Spleen (tissue), 11 donors: ENCODE data around the gene CPNE8. TPM values are rescaled to one million over a fixed set of nuclear protein-coding genes. Genes with fewer than 3 reads are reported as not detected.
A peak's percentile ranks its signal among the peaks of the same experiment; 100 is the strongest.

Experiments used
- DNase-seq: peaks from one replicate; pipeline ENCODE4 v3.0.0-alpha.2; 2020
- H3K27ac ChIP-seq, 8 donors: fragments of 200-600 bp; sonication (generic) in 7 of 8; 1 replicate in 4 of 8; 2 replicates in 4 of 8; pipeline versions ENCODE4 v1.5.0 to v1.8.0; 2016 to 2021; ENCODE audit warnings: inconsistent platforms in 4 of 8, mild to moderate bottlenecking in 4 of 8, moderate library complexity in 1 of 8
- H3K27me3 ChIP-seq, 7 donors: fragments of 200-600 bp; sonication (generic) in 6 of 7; replicated peaks in 1 of 7; 1 replicate in 4 of 7; 2 replicates in 3 of 7; pipeline versions ENCODE4 v1.5.0 to v1.8.0; 2016 to 2021; ENCODE audit warnings: inconsistent platforms in 3 of 7, mild to moderate bottlenecking in 1 of 7
- H3K36me3 ChIP-seq, 6 donors: fragments of 200-600 bp; sonication (generic) in 5 of 6; 1 replicate in 4 of 6; 2 replicates in 2 of 6; pipeline versions ENCODE4 v1.5.0 to v1.8.0; 2016 to 2021; ENCODE audit warnings: inconsistent platforms in 2 of 6
- H3K4me1 ChIP-seq, 6 donors: fragments of 200-600 bp; sonication (generic) in 5 of 6; 1 replicate in 3 of 6; 2 replicates in 3 of 6; pipeline versions ENCODE4 v1.5.0 to v1.8.0; 2016 to 2021; ENCODE audit warnings: inconsistent platforms in 3 of 6
- H3K4me3 ChIP-seq, 8 donors: fragments of 200-600 bp; sonication (generic) in 7 of 8; 1 replicate in 4 of 8; 2 replicates in 4 of 8; pipeline versions ENCODE4 v1.5.0 to v1.8.0; 2016 to 2021; ENCODE audit warnings: inconsistent platforms in 4 of 8, mild to moderate bottlenecking in 4 of 8, moderate library complexity in 2 of 8
- H3K9me3 ChIP-seq, 8 donors: fragments of 200-600 bp; sonication (generic) in 7 of 8; 1 replicate in 4 of 8; 2 replicates in 4 of 8; pipeline versions ENCODE4 v1.5.0 to v1.8.0; 2016 to 2021; ENCODE audit warnings: inconsistent platforms in 4 of 8
- CTCF ChIP-seq, 11 experiments: fragments of 200-600 bp in 7 of 11; fragments of 450-650 bp in 4 of 11; sonication (generic) in 4 of 11; IDR thresholded peaks in 8 of 11; conservative IDR thresholded peaks in 3 of 11; 1 replicate in 7 of 11; 2 replicates in 4 of 11; pipeline versions ENCODE4 v1.4.0 to v1.8.0; 2016 to 2021; ENCODE audit warnings: antibody characterized with exemption in 11 of 11, inconsistent platforms in 4 of 11, mild to moderate bottlenecking in 1 of 11
- POLR2A ChIP-seq, 3 donors: fragments of 450-650 bp; IDR thresholded peaks; one replicate each; pipeline ENCODE4 v1.5.1; 2017; ENCODE audit warnings: antibody characterized with exemption in 3 of 3, mild to moderate bottlenecking in 1 of 3
- POLR2AphosphoS5 ChIP-seq, 3 donors: sonication (generic); formaldehyde crosslinking; IDR thresholded peaks; one replicate each; pipeline ENCODE4 v1.5.1; 2017; ENCODE audit warnings: antibody characterized with exemption in 3 of 3
- WGBS, 5 donors: extraction: QIAGEN DNeasy Blood & Tissue Kit in 3 of 5; methylation state at CpG; one replicate each; pipeline versions ENCODE4 v1.1.5 to v1.1.7; 2013 to 2018; 5-methylcytosine and 5-hydroxymethylcytosine counted together
- intact Hi-C: fragments of 100-400 bp; cut with DNase I; formaldehyde crosslinking; loops from one replicate; pipeline ENCODE4 v1.15.0; 2023; ENCODE audit warnings: low total_unique reads
- polyA plus RNA-seq, 3 donors: library from polyadenylated mRNA; stranded (reverse); fragments of 200-250 nt; gene quantifications; one replicate each; pipeline ENCODE4 v1.2.1, GENCODE V29; 2013
- total RNA-seq, 7 donors: library from RNA; depleted of rRNA in 3 of 7; stranded (reverse); fragments of >200 nt in 3 of 7; fragmentation: NEBNext Ultra II Directional in 4 of 7; extraction: Animal tissue kit (Norgen Biotek cat#: 25700) in 4 of 7; gene quantifications; one replicate each; pipeline versions ENCODE4 v1.1.0 to v1.2.1, GENCODE V29; 2016 to 2021
- donor health status: healthy with polysubstance abuse.
- donor health status: DM: no; HTN: no; CAD: no; lungs with moderate emphysema.
- donor health status: DM: no; HTN: no; CAD: no.
- donor health status: Bipolar disorder and iron deficiency.
- donor health status: healthy.
- donor health status: DM: no; HTN: no; CAD: no.
- donor health status: DM: yes; HTN: yes; CAD: no.

CPNE8 gene
- total and polyA plus RNA-seq, 10 donors = 5.4 to 42.4 (median 30.2) TPM

GRCh38 chr12:38915429-38916182 lies 10.2 kb upstream of the CPNE8 start:
- no peak for TF ChIP-seq CTCF (IDR thresholded peaks at IDR 0.05 in 8 of 11, conservative IDR thresholded peaks at IDR 0.05 in 3 of 11)
- no peak for TF ChIP-seq POLR2AphosphoS5 (IDR thresholded peaks at IDR 0.05)
- TF ChIP-seq POLR2A (IDR thresholded peaks at IDR 0.05) = no peak

GRCh38 chr12:38912116-38912515 lies 6.7 kb upstream of the CPNE8 start:
- WGBS, 5 donors = 81 to 88% (median 85%) methylated on average over 5 of the region's 5 CpGs
- H3K4me1 ChIP-seq = peaks cover 0 to 6% (median 3%) of the 10 kb centered on the region in 6 donors
- no peaks in the 10 kb centered on the region for H3K36me3 ChIP-seq
- no peak overlapping the region for H3K27ac ChIP-seq
- H3K27me3 ChIP-seq = no peaks in the 10 kb centered on the region
- TF ChIP-seq CTCF (IDR thresholded peaks at IDR 0.05 in 8 of 11, conservative IDR thresholded peaks at IDR 0.05 in 3 of 11) = no peak
- TF ChIP-seq POLR2AphosphoS5 (IDR thresholded peaks at IDR 0.05) = no peak
- no peak for TF ChIP-seq POLR2A (IDR thresholded peaks at IDR 0.05)
- intact Hi-C loops = no loop called here
- no peak overlapping the region for H3K4me3 ChIP-seq
- H3K9me3 ChIP-seq = no peaks in the 10 kb centered on the region
- DNase-seq = no peak

More at GRCh38 chr12:38915429-38916182, 10.2 kb upstream of the CPNE8 start:
- Histone ChIP-seq H3K27me3 (no peaks in the 10 kb centered on the region), H3K36me3 (no peaks in the 10 kb centered on the region), H3K4me1 (no peaks in the 10 kb centered on the region), H3K27ac (no peak overlapping the region), H3K9me3 (no peaks in the 10 kb centered on the region), H3K4me3 (no peak overlapping the region)
- no peak for DNase-seq
- intact Hi-C loops = no loop called here
- 54 to 76% (median 61%) methylated on average over 3 of the region's 3 CpGs for WGBS, 5 donors

GRCh38 chr12:38911611-38912010 lies 6.2 kb upstream of the CPNE8 start:
- intact Hi-C loops = no loop called here
- 27 to 60% (median 35%) methylated on average over 1 of the region's 1 CpG for WGBS, 5 donors
- Histone ChIP-seq H3K36me3 (no peaks in the 10 kb centered on the region), H3K4me1 (peaks cover 0 to 11% (median 5%) of the 10 kb centered on the region in 6 donors), H3K27ac (no peak overlapping the region), H3K9me3 (no peaks in the 10 kb centered on the region), H3K27me3 (peaks cover 0 to 1% (median 0%) of the 10 kb centered on the region in 7 donors), H3K4me3 (no peak overlapping the region)
- no peak for DNase-seq
- TF ChIP-seq CTCF (IDR thresholded peaks at IDR 0.05 in 8 of 11, conservative IDR thresholded peaks at IDR 0.05 in 3 of 11) (no peak), POLR2AphosphoS5 (IDR thresholded peaks at IDR 0.05) (no peak), POLR2A (IDR thresholded peaks at IDR 0.05) (no peak)

GRCh38 chr12:38907201-38907923 lies 2.0 kb upstream of the CPNE8 start:
- Histone ChIP-seq H3K27ac (peak overlapping the region; percentile 30 to 97 (median 94)), H3K27me3 (peaks cover 0 to 7% (median 0%) of the 10 kb centered on the region in 7 donors)

More at GRCh38 chr12:38907201-38907923, 2.0 kb upstream of the CPNE8 start:
- Histone ChIP-seq H3K36me3 (no peaks in the 10 kb centered on the region), H3K9me3 (no peaks in the 10 kb centered on the region), H3K4me1 (peaks cover 11 to 45% (median 21%) of the 10 kb centered on the region in 6 donors), H3K4me3 (peak overlapping the region; percentile 63 to 81 (median 70))
- 67 to 77% (median 69%) methylated on average over 6 of the region's 6 CpGs for WGBS, 5 donors
- TF ChIP-seq POLR2A (IDR thresholded peaks at IDR 0.05) (no peak), CTCF (IDR thresholded peaks at IDR 0.05 in 8 of 11, conservative IDR thresholded peaks at IDR 0.05 in 3 of 11) (no peak), POLR2AphosphoS5 (IDR thresholded peaks at IDR 0.05) (no peak)
- intact Hi-C loops = no loop called here
- DNase-seq = no peak
